Measurements from ENCODE around the gene NINL.

Gene NINL

GRCh38 chr20:25499855-25500434 is 85.4 kb downstream of the NINL start:
- no peak for DNase-seq

- no peak for DNase-seq
Observed at GRCh38 chr20:25499031-25499430, 86.3 kb downstream of the NINL start.

- no peak for DNase-seq
Observed at GRCh38 chr20:25498280-25498606, 87.1 kb downstream of the NINL start.

- no peak for DNase-seq
Observed at GRCh38 chr20:25497586-25498279, 87.6 kb downstream of the NINL start.

DNA sequence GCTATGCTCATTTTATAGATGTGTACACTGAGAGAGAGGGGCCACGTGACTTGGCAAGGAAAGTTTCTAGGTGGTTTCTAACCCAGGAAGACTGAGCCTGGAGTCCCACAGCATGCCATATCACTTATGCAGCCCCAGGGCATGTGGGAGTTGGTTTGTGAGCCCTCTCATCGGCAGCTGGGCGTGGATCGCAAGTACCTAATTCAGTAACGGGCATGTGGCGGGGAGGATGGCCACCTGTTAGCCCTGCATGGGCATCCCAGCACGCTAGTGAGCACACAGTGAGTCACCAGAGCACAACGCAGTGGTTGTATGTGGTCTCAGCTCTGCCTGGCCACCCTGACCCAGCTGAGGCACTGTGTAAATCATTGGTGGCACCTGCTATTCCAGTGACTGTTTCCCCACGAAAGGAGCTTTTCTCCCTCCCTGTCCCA is 88.3 kb downstream of the NINL start:
- no peak for DNase-seq

DNA sequence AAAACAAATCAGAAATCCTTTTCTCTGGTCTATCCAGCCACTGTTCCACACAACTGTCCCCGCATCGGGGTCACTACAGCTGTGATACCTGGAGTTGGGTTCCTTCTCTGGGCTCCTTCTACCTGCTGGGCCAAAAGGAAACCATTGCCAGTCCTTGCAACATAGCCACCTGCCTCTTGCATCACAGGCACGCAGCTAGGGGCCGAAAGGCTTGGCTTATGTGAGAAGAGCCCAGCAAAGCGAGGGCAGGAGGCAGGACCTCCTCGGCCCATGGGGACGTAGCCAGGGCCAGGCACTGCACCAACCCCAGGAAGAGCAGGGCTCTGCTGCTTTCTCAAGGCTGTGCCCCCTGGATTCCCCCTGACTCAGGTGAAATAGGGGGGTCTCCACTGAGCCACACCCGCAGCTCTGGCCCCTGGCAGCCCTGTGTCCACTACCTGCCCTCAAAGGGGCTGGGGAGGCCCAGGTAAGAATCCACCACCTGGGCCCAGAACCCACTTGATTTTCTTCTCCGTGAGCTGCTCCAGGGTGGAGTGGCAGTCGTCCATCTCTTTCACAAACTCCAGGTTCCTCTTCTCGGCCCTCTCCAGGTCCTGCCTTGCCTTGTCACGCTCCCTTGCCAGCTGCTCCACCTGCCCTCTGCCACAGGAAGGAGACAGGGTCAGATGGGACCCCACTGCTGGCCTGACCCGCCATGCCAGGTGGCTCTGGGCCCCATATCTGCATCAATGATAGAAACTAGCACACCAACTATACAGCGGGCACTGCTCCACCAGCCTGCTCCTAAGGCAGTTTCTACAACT is 89.0 kb downstream of the NINL start:
- DNase-seq: no peak

DNA sequence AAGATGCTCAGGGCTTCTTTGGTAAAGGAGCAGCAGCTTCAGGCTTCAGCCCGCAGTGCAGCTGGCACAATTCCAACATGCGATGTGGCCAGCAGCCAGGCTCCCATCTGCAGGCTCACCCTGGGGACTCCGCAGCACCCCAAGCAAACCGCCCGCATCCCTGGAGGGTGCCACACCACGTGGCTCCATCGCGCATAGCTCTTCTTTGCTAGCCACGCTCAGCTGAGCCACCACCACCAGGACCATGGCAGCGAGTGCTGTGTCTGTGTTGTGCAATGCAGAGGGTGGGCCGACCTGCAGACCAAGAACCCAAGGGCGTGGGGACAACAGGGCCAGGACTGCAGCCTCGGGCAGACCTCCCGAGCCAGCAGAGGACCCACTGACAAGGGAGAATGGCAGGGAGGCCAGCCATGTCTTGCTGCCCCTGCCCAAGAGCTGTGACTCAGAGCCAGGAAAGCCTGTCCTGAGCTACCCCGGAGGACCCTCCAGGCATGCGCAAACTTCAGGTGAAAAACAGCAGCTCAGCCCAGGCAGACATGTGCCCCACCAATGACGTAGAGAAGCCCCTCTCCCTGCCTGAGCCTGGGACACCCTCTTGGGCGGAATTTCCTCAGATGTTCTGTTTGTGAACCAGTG is 90.0 kb downstream of the NINL start:
- DNase-seq: no peak

- DNase-seq: no peak
Observed at GRCh38 chr20:25494506-25495188, 90.7 kb downstream of the NINL start.

DNA sequence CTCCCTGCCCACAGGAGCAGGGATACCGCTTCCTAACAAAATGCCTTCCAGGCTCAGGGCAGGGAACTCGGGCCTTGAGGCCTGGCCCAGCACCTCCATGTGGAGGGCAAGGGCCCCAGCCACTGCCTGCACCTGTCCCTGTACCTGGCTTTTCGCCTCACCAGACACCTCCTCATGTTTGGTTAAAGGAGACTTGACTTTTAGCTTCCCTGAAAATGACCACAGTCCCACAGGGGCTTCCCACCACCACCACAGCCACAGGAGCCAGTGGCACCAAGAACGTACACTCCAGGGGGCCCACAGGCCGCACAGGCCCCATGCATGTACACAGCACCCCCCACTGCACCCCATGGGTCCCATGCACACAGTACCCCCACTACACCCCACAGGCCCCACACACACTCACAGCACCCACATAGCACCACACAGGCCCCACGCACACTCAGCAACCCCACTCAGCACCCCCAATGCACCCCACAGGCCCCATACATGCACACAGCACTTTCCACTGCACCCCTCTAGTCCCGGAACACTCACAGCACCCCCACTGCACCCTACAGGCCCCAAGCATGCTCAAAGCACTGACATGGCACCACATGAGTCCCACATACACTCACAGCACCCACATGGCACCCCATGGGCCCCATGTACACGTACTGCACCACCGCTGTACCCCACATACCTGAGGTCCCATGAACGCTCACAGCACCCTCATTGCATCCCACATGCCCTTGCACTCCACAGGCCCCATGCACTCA is 91.4 kb downstream of the NINL start:
- no peak for DNase-seq

GRCh38 chr20:25493137-25493536 is 92.2 kb downstream of the NINL start:
- no peak for DNase-seq

DNA sequence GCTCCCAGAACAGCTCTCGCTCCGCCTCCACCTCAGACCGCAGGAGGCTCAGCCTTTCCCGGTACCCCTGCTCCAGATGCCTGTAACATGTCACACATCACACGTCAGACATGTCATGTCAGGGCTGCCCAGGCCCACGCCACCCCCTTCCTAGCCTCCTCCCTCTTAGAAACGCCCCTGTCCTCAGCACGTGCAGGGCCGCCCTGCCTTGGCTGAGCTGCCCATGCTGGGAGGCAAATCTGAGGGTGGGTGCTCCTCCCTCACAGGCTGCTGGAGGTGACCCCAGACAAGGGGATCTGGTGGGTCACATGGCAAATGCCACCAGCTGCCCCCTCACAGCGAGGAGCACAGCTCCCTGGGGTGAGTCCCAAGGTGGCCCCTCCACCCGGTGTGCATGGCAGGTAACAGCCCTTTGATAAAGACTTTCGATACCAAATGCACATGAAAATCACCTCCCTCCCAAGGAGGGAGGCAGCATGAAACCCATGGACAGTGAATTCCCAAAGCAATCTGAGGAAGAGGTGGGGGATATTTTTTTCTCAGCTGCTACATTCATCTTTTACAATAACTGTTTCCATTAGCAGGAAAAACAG is 93.8 kb downstream of the NINL start:
- no peak for DNase-seq

GRCh38 chr20:25490656-25491445 is 94.5 kb downstream of the NINL start:
- DNase-seq: no peak

DNA sequence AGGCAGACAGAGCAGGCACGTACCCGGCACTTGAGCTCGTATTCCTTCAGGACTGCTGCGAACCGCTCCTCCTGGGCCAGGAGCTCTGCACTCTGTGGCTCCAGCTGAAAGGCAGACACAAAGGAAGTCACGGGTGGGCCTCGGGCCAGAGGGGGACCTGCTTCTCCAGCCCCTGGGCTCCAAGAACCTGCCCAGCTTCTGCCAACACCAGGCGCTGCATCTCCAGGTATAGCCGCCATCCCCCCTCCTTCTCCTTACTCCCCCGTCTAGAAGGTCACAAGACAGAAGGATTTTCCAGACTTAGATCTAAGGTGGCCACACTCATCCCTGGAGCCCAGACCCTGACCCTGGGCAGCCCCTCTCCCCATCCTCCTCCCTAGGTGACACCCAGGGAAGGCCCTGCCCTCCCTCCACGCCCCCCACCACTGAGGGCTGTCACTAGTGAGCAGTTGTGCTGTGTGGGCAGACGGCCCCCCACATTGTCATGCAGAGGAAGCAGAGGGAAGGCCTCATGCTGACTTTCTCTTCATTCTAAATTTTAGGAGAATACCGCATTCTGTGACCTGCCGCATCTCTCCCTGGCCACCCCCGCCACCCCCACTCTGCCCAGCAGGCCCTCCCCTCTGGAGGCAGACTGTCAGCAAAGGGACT is 96.0 kb downstream of the NINL start:
- no peak for DNase-seq

DNA sequence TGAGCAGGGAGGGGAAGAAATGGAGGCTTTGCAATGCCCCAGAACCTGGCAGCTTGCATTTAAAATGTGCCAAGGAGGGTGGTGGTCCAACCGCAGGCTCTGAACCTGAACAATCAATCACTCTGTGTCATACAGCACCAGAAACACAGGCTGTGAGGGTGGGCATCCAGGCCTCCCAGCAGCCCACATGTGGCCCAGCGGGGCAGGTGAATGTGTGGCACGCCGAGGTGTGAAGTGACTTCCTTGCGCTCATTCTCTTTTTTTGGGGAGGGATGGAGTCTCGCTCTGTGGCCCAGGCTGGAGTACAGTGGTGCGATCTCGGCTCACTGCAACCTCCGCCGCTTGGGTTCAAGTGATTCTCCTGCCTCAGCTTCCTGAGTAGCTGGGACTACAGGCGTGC is 97.4 kb downstream of the NINL start:
- no peak for DNase-seq

GRCh38 chr20:25487306-25487705 is 98.0 kb downstream of the NINL start:
- no peak for DNase-seq

GRCh38 chr20:25486377-25486776 is 99.0 kb downstream of the NINL start:
- DNase-seq: no peak

DNA sequence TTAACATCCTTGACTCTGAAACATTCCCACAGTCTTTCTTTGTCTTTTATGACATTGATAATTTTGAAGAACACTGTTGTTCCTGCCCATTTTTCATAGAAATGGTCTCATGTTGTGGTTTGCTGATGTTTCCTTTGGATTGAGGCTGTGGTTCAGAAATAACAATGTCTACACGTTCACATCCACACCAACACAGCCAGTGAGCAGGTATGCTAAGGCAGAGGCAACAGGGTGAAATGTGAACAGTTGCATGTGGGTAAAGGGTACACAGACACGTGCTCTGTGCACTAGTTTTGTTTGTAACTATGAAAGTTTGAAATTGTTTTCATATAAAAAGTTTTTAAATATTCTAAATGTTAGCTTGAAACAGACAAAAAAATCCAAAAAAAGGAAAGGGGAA is 99.5 kb downstream of the NINL start:
- DNase-seq: no peak

- no peak for DNase-seq
Observed at GRCh38 chr20:25484911-25485511, 100.3 kb downstream of the NINL start.

DNA sequence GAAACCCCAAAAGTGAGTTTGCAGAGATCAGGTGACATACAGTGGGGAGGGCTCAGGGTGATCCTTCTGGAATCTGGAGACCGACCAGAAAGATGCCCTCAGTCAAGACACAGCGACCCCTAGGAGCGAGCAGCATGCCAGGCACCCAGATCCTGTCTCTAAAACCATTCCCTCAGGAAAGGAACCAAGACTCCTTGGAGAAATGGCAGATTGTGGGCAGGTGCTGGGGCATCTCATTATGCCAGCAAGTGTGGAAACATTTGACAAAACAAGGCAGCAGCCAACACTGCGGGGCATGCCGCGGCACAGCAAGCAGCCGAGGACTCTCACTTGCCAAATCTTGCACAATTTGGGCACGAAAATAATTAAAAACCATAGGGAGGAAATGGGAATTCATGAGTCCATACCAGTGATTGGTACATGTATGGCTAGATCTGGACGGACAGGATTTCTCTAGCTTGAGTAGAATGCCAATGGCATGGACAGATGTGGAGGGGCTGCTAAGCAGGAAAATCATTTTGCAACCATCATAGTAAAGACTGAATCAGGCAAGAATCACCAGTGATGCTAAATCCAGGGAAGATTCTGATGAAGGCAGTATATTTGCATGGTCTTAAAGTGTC is 101.0 kb downstream of the NINL start:
- DNase-seq: no peak
